MCF 10A (cell line): ENCODE measurements around the gene FERMT2. TPM values are rescaled to one million over a fixed set of nuclear protein-coding genes. Genes with fewer than 3 reads are reported as not detected.

Experiments
- BruUV-seq: library from RNA; stranded (reverse); fragments of 400-500 nt; replicated peaks from 2 replicates; lab custom pipeline; 2021; lab: Mats Ljungman, UMichigan
- CTCF ChIA-PET: fragments of 300-600 bp; sonication (Branson Sonifier 250); formaldehyde crosslinking; extraction: SDS; loops from one replicate; lab custom pipeline; 2021; ENCODE audit warnings: antibody characterized with exemption, inconsistent platforms; lab: Yijun Ruan, JAX
- POLR2A ChIA-PET: fragments of 300-600, 350-650 bp; sonication (Branson Sonifier 250); formaldehyde crosslinking; extraction: SDS; loops from one replicate; lab custom pipeline; 2020; ENCODE audit warnings: antibody characterized with exemption, inconsistent platforms; lab: Yijun Ruan, JAX
- DNase-seq: peaks from one replicate; pipeline ENCODE4 v3.0.0-alpha.2; 2018; ENCODE audit not compliant: unreplicated experiment
- H3K27ac Mint-ChIP-seq: one replicate; pipeline ENCODE4 v1.8.0; 2022; ENCODE audit warnings: mild to moderate bottlenecking, low read depth, mixed read lengths; ENCODE audit not compliant: unreplicated experiment
- H3K27me3 Mint-ChIP-seq: one replicate; pipeline ENCODE4 v1.8.0; 2022; ENCODE audit warnings: mixed read lengths; ENCODE audit not compliant: insufficient read depth, unreplicated experiment
- H3K36me3 Mint-ChIP-seq: one replicate; pipeline ENCODE4 v1.8.0; 2022; ENCODE audit warnings: mild to moderate bottlenecking, moderate library complexity, mixed read lengths; ENCODE audit not compliant: insufficient read depth, unreplicated experiment
- H3K4me1 Mint-ChIP-seq: one replicate; pipeline ENCODE4 v1.8.0; 2022; ENCODE audit warnings: mixed read lengths; ENCODE audit not compliant: insufficient read depth, unreplicated experiment
- H3K4me3 Mint-ChIP-seq: one replicate; pipeline ENCODE4 v1.8.0; 2022; ENCODE audit warnings: mild to moderate bottlenecking, moderate library complexity, mixed read lengths; ENCODE audit not compliant: unreplicated experiment
- H3K9me3 Mint-ChIP-seq: one replicate; pipeline ENCODE4 v1.8.0; 2022; ENCODE audit warnings: mixed read lengths; ENCODE audit not compliant: unreplicated experiment
- CTCF ChIP-seq: fragments of 200-600 bp; IDR thresholded peaks from one replicate; pipeline ENCODE4 v1.8.0; 2022; ENCODE audit warnings: antibody characterized with exemption, mild to moderate bottlenecking; ENCODE audit not compliant: unreplicated experiment
- intact Hi-C: fragments of 100-400 bp; cut with micrococcal nuclease; formaldehyde crosslinking; loops from 2 replicates; pipeline ENCODE4 v1.14.1; 2022
- total RNA-seq: library from RNA; stranded (reverse); gene quantifications from 2 replicates; pipeline ENCODE4 v1.2.3, GENCODE V29; 2022

FERMT2 gene
- total RNA-seq, 1 experiment from 2014 or later: 62.7 TPM

GRCh38 chr14:52950410-52950897, 396 bp downstream of the FERMT2 start:
- H3K36me3 Mint-ChIP-seq: peaks cover 20% of the 10 kb centered on the region
- BruUV-seq: no TSS peak
- ChIA-PET CTCF (no interaction called here), POLR2A (interaction anchor here (0.9 to 4.7 kb wide), 13 partner anchors 10 to 169 kb away, joined by 3 to 38 read pairs (median 11); no protein-coding TSS in a partner anchor)
- H3K9me3 Mint-ChIP-seq: no peaks in the 10 kb centered on the region
- H3K4me1 Mint-ChIP-seq: peaks cover 16% of the 10 kb centered on the region
- no peaks in the 10 kb centered on the region for H3K27me3 Mint-ChIP-seq
- intact Hi-C loops: loop anchor here (2.0 kb wide), 1 partner anchor 78 kb away; no protein-coding TSS in a partner anchor
- H3K4me3 Mint-ChIP-seq: peak overlapping the region; percentile 94
- H3K27ac Mint-ChIP-seq: peak overlapping the region; percentile 90
- DNase-seq: peak; percentile 60
- TF ChIP-seq CTCF: no peak

- no peaks in the 10 kb centered on the region for H3K27me3 Mint-ChIP-seq
- H3K9me3 Mint-ChIP-seq: no peaks in the 10 kb centered on the region
- peaks cover 23% of the 10 kb centered on the region for H3K36me3 Mint-ChIP-seq
- CTCF ChIA-PET: interaction anchor here (2.4 kb wide), 1 partner anchor 11 kb away, joined by 14 read pairs; no protein-coding TSS in a partner anchor
- peaks cover 16% of the 10 kb centered on the region for H3K4me1 Mint-ChIP-seq
- DNase-seq: peak; percentile 65
- POLR2A ChIA-PET: interaction anchor here (0.9 to 4.7 kb wide), 14 partner anchors 10 to 115 kb away, joined by 3 to 38 read pairs (median 8); no protein-coding TSS in a partner anchor
- peak overlapping the region; percentile 90 for H3K27ac Mint-ChIP-seq
- intact Hi-C loops: loop anchor here (1.0 to 2.0 kb wide), 2 partner anchors 72 to 77 kb away; no protein-coding TSS in a partner anchor
- TF ChIP-seq CTCF: no peak
- peak overlapping the region; percentile 94 for H3K4me3 Mint-ChIP-seq
- TSS peak; percentile 44 for BruUV-seq
These were observed 990 bp downstream of the FERMT2 start for GRCh38 chr14:52949711-52950409.

- BruUV-seq: no TSS peak
- H3K4me1 Mint-ChIP-seq: peaks cover 20% of the 10 kb centered on the region
- peaks cover 29% of the 10 kb centered on the region for H3K36me3 Mint-ChIP-seq
- no peaks in the 10 kb centered on the region for H3K9me3 Mint-ChIP-seq
- TF ChIP-seq CTCF: no peak
- CTCF ChIA-PET: interaction anchor here (0.5 to 2.4 kb wide), 7 partner anchors 8 to 124 kb away, joined by 3 to 14 read pairs (median 4); no protein-coding TSS in a partner anchor
- peak overlapping the region; percentile 90 for H3K27ac Mint-ChIP-seq
- DNase-seq: no peak
- POLR2A ChIA-PET: interaction anchor here (0.6 to 4.7 kb wide), 17 partner anchors 10 to 175 kb away, joined by 3 to 38 read pairs (median 5); no protein-coding TSS in a partner anchor
- intact Hi-C loops: loop anchor here (1.0 kb wide), 1 partner anchor 71 kb away; no protein-coding TSS in a partner anchor
- H3K4me3 Mint-ChIP-seq: peak overlapping the region; percentile 94
- H3K27me3 Mint-ChIP-seq: no peaks in the 10 kb centered on the region
These were observed 1.6 kb downstream of the FERMT2 start for GRCh38 chr14:52949249-52949648.

GRCh38 chr14:52948836-52949235, 2.0 kb downstream of the FERMT2 start:
- no peak for DNase-seq
- CTCF ChIA-PET: interaction anchor here (0.5 to 2.4 kb wide), 9 partner anchors 9 to 124 kb away, joined by 3 to 14 read pairs (median 4); no protein-coding TSS in a partner anchor
- POLR2A ChIA-PET: interaction anchor here (0.6 to 4.7 kb wide), 20 partner anchors 9 to 397 kb away, joined by 3 to 38 read pairs (median 5); partner anchors contain the start of gene TXNDC16
- BruUV-seq: no TSS peak
- Mint-ChIP-seq H3K4me1 (peaks cover 22% of the 10 kb centered on the region), H3K27ac (peak overlapping the region; percentile 90), H3K4me3 (peak overlapping the region; percentile 94), H3K27me3 (no peaks in the 10 kb centered on the region), H3K9me3 (no peaks in the 10 kb centered on the region), H3K36me3 (peaks cover 33% of the 10 kb centered on the region)
- no peak for TF ChIP-seq CTCF
- intact Hi-C loops: loop anchor here (1.0 kb wide), 1 partner anchor 71 kb away; no protein-coding TSS in a partner anchor
